GM23338 (cell line): ENCODE measurements around the gene ECT2.

ENCODE experiments used
- TF ChIP-seq, protein P1 (sequence below), 2 experiments: fragments of 200-600 bp in 1 of 2; sonication (generic) in 1 of 2; conservative IDR thresholded peaks; 2 replicates each; pipeline versions ENCODE4 v1.5.1 to v1.6.1; 2016 to 2017; ENCODE audit warnings: antibody characterized with exemption in 2 of 2, low read depth in 2 of 2, mild to moderate bottlenecking in 2 of 2, moderate library complexity in 1 of 2
- TF ChIP-seq, protein P2 (sequence below): fragments of 250-450 bp; sonication (Bioruptor Pico); IDR thresholded peaks from 2 replicates; pipeline ENCODE4 v1.5.0; 2020; ENCODE audit warnings: mild to moderate bottlenecking, moderate library complexity

DNA sequence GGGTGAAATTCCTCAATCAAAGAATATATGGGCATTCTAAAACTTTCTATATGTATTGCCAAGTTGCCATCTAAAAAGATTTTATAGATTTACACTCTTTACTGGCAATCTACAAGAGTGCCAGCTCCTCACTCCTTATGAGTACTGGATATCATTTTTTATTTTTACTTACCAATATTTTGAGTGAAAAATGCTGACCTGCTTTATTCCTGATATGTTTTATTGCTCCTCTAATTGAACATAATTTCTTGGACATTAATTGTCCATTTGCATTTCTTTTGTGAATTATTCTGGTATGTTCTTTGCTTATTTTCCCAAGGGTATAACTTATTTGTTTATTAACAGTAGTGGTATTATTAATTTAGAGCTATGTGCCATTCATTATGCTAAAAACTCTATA is 96.8 kb downstream of the ECT2 start:
- TF ChIP-seq, protein P1, sequence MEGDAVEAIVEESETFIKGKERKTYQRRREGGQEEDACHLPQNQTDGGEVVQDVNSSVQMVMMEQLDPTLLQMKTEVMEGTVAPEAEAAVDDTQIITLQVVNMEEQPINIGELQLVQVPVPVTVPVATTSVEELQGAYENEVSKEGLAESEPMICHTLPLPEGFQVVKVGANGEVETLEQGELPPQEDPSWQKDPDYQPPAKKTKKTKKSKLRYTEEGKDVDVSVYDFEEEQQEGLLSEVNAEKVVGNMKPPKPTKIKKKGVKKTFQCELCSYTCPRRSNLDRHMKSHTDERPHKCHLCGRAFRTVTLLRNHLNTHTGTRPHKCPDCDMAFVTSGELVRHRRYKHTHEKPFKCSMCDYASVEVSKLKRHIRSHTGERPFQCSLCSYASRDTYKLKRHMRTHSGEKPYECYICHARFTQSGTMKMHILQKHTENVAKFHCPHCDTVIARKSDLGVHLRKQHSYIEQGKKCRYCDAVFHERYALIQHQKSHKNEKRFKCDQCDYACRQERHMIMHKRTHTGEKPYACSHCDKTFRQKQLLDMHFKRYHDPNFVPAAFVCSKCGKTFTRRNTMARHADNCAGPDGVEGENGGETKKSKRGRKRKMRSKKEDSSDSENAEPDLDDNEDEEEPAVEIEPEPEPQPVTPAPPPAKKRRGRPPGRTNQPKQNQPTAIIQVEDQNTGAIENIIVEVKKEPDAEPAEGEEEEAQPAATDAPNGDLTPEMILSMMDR (conservative IDR thresholded peaks at IDR 0.05; ENCODE audit: low read depth in 2 of 2) = no peak
- TF ChIP-seq, protein P2, sequence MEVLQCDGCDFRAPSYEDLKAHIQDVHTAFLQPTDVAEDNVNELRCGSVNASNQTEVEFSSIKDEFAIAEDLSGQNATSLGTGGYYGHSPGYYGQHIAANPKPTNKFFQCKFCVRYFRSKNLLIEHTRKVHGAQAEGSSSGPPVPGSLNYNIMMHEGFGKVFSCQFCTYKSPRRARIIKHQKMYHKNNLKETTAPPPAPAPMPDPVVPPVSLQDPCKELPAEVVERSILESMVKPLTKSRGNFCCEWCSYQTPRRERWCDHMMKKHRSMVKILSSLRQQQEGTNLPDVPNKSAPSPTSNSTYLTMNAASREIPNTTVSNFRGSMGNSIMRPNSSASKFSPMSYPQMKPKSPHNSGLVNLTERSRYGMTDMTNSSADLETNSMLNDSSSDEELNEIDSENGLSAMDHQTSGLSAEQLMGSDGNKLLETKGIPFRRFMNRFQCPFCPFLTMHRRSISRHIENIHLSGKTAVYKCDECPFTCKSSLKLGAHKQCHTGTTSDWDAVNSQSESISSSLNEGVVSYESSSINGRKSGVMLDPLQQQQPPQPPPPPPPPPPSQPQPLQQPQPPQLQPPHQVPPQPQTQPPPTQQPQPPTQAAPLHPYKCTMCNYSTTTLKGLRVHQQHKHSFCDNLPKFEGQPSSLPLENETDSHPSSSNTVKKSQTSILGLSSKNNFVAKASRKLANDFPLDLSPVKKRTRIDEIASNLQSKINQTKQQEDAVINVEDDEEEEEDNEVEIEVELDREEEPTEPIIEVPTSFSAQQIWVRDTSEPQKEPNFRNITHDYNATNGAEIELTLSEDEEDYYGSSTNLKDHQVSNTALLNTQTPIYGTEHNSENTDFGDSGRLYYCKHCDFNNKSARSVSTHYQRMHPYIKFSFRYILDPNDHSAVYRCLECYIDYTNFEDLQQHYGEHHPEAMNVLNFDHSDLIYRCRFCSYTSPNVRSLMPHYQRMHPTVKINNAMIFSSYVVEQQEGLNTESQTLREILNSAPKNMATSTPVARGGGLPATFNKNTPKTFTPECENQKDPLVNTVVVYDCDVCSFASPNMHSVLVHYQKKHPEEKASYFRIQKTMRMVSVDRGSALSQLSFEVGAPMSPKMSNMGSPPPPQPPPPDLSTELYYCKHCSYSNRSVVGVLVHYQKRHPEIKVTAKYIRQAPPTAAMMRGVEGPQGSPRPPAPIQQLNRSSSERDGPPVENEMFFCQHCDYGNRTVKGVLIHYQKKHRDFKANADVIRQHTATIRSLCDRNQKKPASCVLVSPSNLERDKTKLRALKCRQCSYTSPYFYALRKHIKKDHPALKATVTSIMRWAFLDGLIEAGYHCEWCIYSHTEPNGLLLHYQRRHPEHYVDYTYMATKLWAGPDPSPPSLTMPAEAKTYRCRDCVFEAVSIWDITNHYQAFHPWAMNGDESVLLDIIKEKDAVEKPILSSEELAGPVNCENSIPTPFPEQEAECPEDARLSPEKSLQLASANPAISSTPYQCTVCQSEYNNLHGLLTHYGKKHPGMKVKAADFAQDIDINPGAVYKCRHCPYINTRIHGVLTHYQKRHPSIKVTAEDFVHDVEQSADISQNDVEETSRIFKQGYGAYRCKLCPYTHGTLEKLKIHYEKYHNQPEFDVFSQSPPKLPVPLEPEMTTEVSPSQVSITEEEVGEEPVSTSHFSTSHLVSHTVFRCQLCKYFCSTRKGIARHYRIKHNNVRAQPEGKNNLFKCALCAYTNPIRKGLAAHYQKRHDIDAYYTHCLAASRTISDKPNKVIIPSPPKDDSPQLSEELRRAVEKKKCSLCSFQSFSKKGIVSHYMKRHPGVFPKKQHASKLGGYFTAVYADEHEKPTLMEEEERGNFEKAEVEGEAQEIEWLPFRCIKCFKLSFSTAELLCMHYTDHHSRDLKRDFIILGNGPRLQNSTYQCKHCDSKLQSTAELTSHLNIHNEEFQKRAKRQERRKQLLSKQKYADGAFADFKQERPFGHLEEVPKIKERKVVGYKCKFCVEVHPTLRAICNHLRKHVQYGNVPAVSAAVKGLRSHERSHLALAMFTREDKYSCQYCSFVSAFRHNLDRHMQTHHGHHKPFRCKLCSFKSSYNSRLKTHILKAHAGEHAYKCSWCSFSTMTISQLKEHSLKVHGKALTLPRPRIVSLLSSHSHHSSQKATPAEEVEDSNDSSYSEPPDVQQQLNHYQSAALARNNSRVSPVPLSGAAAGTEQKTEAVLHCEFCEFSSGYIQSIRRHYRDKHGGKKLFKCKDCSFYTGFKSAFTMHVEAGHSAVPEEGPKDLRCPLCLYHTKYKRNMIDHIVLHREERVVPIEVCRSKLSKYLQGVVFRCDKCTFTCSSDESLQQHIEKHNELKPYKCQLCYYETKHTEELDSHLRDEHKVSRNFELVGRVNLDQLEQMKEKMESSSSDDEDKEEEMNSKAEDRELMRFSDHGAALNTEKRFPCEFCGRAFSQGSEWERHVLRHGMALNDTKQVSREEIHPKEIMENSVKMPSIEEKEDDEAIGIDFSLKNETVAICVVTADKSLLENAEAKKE (CRISPR knock-in tag) = no peak
